Measurements from ENCODE around the gene YBX1. TPM values are rescaled to one million over a fixed set of nuclear protein-coding genes. Genes with fewer than 3 reads are reported as not detected.

The YBX1 gene
- total RNA-seq, 1 experiment from 2014 or later, result 1,259 TPM

DNA sequence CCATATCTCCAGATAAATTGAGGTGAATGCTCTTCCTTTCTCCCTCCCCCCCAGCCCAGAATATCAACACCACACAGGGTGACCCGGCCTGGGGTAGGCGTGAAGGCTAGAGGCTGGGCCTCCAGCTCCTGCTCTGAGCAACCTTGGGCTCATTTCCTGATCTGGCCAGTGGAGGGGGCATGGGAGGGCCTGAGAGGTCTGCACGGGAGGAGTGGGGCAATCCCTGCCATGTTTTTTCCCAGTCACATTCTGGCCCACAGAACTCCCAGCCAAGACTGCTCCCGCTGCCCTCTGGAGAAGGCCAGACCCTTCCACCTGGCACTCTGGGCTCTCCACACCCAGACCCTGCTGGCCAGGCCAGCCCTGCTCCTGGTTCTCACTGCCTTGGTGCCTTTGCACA lies 53.9 kb downstream of the YBX1 start:
- H3K36me3 ChIP-seq (ENCODE audit: low read depth, low read length), result no peaks in the 10 kb centered on the region
- TF ChIP-seq, protein P1, sequence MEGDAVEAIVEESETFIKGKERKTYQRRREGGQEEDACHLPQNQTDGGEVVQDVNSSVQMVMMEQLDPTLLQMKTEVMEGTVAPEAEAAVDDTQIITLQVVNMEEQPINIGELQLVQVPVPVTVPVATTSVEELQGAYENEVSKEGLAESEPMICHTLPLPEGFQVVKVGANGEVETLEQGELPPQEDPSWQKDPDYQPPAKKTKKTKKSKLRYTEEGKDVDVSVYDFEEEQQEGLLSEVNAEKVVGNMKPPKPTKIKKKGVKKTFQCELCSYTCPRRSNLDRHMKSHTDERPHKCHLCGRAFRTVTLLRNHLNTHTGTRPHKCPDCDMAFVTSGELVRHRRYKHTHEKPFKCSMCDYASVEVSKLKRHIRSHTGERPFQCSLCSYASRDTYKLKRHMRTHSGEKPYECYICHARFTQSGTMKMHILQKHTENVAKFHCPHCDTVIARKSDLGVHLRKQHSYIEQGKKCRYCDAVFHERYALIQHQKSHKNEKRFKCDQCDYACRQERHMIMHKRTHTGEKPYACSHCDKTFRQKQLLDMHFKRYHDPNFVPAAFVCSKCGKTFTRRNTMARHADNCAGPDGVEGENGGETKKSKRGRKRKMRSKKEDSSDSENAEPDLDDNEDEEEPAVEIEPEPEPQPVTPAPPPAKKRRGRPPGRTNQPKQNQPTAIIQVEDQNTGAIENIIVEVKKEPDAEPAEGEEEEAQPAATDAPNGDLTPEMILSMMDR (conservative IDR thresholded peaks at IDR 0.05; ENCODE audit: low read depth, low read length), result peak; percentile 35; the same call in 1 of the 2 replicates
- no peak for TF ChIP-seq EZH2phosphoT487 (IDR thresholded peaks at IDR 0.05; ENCODE audit: borderline replicate concordance, low read length)
- DNase-seq, result peak; percentile 43
- no peaks in the 10 kb centered on the region for H3K79me2 ChIP-seq (ENCODE audit: low read length)
- no peaks in the 10 kb centered on the region for H3K9me2 ChIP-seq (replicated peaks; ENCODE audit: low read length)
- no TSS peak for BruUV-seq (replicated peaks)
- no peaks in the 10 kb centered on the region for H3F3A ChIP-seq (ENCODE audit: low read length, unreplicated experiment)
- no peaks in the 10 kb centered on the region for H3K27me3 ChIP-seq (ENCODE audit: low read length)
- no peak overlapping the region for H3K9ac ChIP-seq (ENCODE audit: low read length)
- ATAC-seq, result peak; percentile 64
- H3K27ac ChIP-seq (ENCODE audit: low read length), result no peak overlapping the region
- no peaks in the 10 kb centered on the region for H3K9me3 ChIP-seq (ENCODE audit: low read length)
- H3K4me1 ChIP-seq (ENCODE audit: insufficient read depth, low read length), result no peaks in the 10 kb centered on the region
- no peak overlapping the region for H2AFZ ChIP-seq (ENCODE audit: low read length)
- intact Hi-C loops (cut with micrococcal nuclease), result no loop called here
- no peak overlapping the region for H3K4me2 ChIP-seq (ENCODE audit: low read length)
- no peak overlapping the region for H3K4me3 ChIP-seq (ENCODE audit: low read length)
- ChIA-PET POLR2A (ENCODE audit: unreplicated experiment) (no interaction called here), CTCF (no interaction called here)
- no peaks in the 10 kb centered on the region for H4K20me1 ChIP-seq (ENCODE audit: low read length)

DNA sequence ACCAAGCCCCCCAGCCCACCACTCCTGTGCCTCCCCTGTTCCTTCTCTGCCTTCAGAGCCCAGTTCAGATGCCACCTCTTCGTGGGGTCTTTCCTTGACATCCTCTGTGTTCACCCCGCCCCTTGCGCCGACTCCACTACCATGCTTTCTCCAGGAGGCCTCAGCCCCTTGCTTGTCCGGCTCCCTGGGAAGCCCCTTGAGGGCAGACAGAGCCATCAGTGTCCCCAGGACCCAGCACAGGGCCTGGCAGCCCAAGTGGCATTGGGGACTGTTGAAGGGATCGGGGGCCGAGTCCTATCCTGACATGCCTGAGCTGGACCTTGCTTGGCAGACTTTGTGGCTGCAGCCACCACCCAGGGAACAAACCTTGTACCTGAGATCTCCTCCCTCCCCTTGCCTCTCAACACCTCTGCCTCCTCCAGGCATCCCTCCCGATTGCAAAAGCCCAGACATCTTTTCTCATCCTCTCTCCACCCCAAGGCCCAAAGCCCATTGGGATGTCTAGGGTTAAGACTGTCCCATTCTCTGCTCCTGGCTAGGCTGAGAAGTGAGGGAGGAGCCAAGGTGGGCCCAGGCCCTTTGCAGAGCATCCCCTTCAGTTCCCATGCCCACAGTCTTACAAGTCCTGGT lies 54.5 kb downstream of the YBX1 start:
- Histone ChIP-seq H4K20me1 (ENCODE audit: low read length) (no peaks in the 10 kb centered on the region), H3K27me3 (ENCODE audit: low read length) (no peaks in the 10 kb centered on the region), H3K9me3 (ENCODE audit: low read length) (no peaks in the 10 kb centered on the region), H3F3A (ENCODE audit: low read length, unreplicated experiment) (no peaks in the 10 kb centered on the region), H3K36me3 (ENCODE audit: low read depth, low read length) (no peaks in the 10 kb centered on the region), H3K4me1 (ENCODE audit: insufficient read depth, low read length) (no peaks in the 10 kb centered on the region), H3K79me2 (ENCODE audit: low read length) (no peaks in the 10 kb centered on the region), H3K9ac (ENCODE audit: low read length) (no peak overlapping the region), H2AFZ (ENCODE audit: low read length) (no peak overlapping the region), H3K4me3 (ENCODE audit: low read length) (no peak overlapping the region), H3K27ac (ENCODE audit: low read length) (no peak overlapping the region), H3K4me2 (ENCODE audit: low read length) (no peak overlapping the region), H3K9me2 (replicated peaks; ENCODE audit: low read length) (no peaks in the 10 kb centered on the region)
- no peak for TF ChIP-seq EZH2 (IDR thresholded peaks at IDR 0.05; ENCODE audit: low read length, unreplicated experiment)
- TF ChIP-seq, protein P1 (conservative IDR thresholded peaks at IDR 0.05; ENCODE audit: low read depth, low read length), result no peak
- no peak for TF ChIP-seq EZH2phosphoT487 (IDR thresholded peaks at IDR 0.05; ENCODE audit: borderline replicate concordance, low read length)
- DNase-seq, result no peak
- ChIA-PET CTCF (no interaction called here), POLR2A (ENCODE audit: unreplicated experiment) (interaction anchor here (0.7 kb wide), 1 partner anchor 54 kb away, joined by 3 read pairs; the partner anchor contains the start of gene YBX1)
- no TSS peak for BruUV-seq (replicated peaks)
- ATAC-seq, result no peak
- intact Hi-C loops (cut with micrococcal nuclease), result no loop called here

DNA sequence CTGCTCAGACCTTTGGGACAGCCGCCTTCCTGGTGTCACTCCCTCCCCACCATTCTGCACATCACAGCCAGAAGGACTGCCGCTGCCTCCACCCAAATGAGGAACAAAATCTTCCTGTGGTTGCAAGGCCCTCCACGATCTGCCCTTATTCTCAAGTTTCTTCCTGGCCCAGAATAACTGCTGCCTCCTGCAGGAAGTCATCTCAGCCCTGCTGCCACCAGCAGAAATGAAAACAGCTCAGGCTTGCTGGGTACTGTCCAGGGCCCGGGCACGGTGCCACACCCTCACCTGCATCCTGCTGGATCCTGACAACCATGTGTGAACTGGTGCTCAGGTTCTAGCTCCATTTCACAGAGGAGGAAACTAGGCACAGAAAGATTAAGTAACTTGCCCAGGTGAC lies 55.0 kb downstream of the YBX1 start:
- H3K27ac ChIP-seq (ENCODE audit: low read length), result no peak overlapping the region
- intact Hi-C loops (cut with micrococcal nuclease), result no loop called here
- no TSS peak for BruUV-seq (replicated peaks)
- H3K9me3 ChIP-seq (ENCODE audit: low read length), result no peaks in the 10 kb centered on the region
- ChIA-PET POLR2A (ENCODE audit: unreplicated experiment) (interaction anchor here (0.7 kb wide), 1 partner anchor 55 kb away, joined by 3 read pairs; the partner anchor contains the start of gene YBX1), CTCF (no interaction called here)
- DNase-seq, result peak; percentile 52
- no peak overlapping the region for H2AFZ ChIP-seq (ENCODE audit: low read length)
- H3K9ac ChIP-seq (ENCODE audit: low read length), result no peak overlapping the region
- TF ChIP-seq EZH2phosphoT487 (IDR thresholded peaks at IDR 0.05; ENCODE audit: borderline replicate concordance, low read length), result no peak
- TF ChIP-seq EZH2 (IDR thresholded peaks at IDR 0.05; ENCODE audit: low read length, unreplicated experiment), result no peak
- TF ChIP-seq, protein P1 (conservative IDR thresholded peaks at IDR 0.05; ENCODE audit: low read depth, low read length), result no peak; the same call in 1 of the 2 replicates
- no peaks in the 10 kb centered on the region for H3F3A ChIP-seq (ENCODE audit: low read length, unreplicated experiment)
- H3K9me2 ChIP-seq (replicated peaks; ENCODE audit: low read length), result no peaks in the 10 kb centered on the region
- no peak overlapping the region for H3K4me2 ChIP-seq (ENCODE audit: low read length)
- no peak overlapping the region for H3K4me3 ChIP-seq (ENCODE audit: low read length)
- no peaks in the 10 kb centered on the region for H3K79me2 ChIP-seq (ENCODE audit: low read length)
- no peaks in the 10 kb centered on the region for H3K4me1 ChIP-seq (ENCODE audit: insufficient read depth, low read length)
- H3K36me3 ChIP-seq (ENCODE audit: low read depth, low read length), result no peaks in the 10 kb centered on the region
- no peaks in the 10 kb centered on the region for H4K20me1 ChIP-seq (ENCODE audit: low read length)
- no peaks in the 10 kb centered on the region for H3K27me3 ChIP-seq (ENCODE audit: low read length)
- peak; percentile 47 for ATAC-seq
